HepG2 (cell line): ENCODE results near the gene SLC38A2. TPM values are rescaled to one million over a fixed set of nuclear protein-coding genes. Genes with fewer than 3 reads are reported as not detected.

Experiments used
- ATAC-seq: fragments of 200-7000 bp; cut with Tn5 transposase; 3 replicates; pipeline ENCODE4 v1.9.1; 2020; ENCODE audit warnings: mild to moderate bottlenecking, moderate library complexity
- BruUV-seq: library from RNA; stranded (reverse); fragments of 400-500 nt; replicated peaks from 2 replicates; lab custom pipeline; 2021; lab: Mats Ljungman, UMichigan
- CTCF ChIA-PET: fragments of 300-600 bp; formaldehyde crosslinking; extraction: SDS; loops from one replicate; lab custom pipeline; 2021; ENCODE audit warnings: low total read pairs, inconsistent platforms, low intra/inter-chr PET ratio; lab: Yijun Ruan, JAX
- POLR2A ChIA-PET: fragments of 350-600 bp; sonication (Branson Sonifier 250); formaldehyde crosslinking; loops from one replicate; lab custom pipeline; 2020; ENCODE audit warnings: antibody characterized with exemption, inconsistent platforms; lab: Yijun Ruan, JAX
- DNase-seq: peaks from one replicate; pipeline ENCODE4 v3.0.0-alpha.2; 2015; ENCODE audit warnings: low spot score
- FAIRE-seq: peaks from 3 replicates; lab custom pipeline; 2011; peaks lifted over from hg19 to GRCh38; lab: Jason Lieb, UNC
- H2AFZ ChIP-seq: one replicate; pipeline ENCODE4 v1.6.1; 2011; ENCODE audit warnings: low read length, inconsistent platforms
- H3K27ac ChIP-seq: fragments of 300-600 bp; 3 replicates; pipeline ENCODE4 v1.8.0; 2011; ENCODE audit warnings: mixed run types, mild to moderate bottlenecking, mixed read lengths, low read length, inconsistent platforms; ENCODE audit not compliant: insufficient read depth; ENCODE audit errors: extremely low read length
- H3K27me3 ChIP-seq, 2 experiments: fragments of 200-600 bp in 1 of 2; 2 replicates in 1 of 2; 3 replicates in 1 of 2; pipeline versions ENCODE4 v1.6.0 to v1.8.0; 2011; ENCODE audit warnings: low read length in 2 of 2, mild to moderate bottlenecking in 2 of 2, moderate library complexity in 2 of 2, inconsistent platforms in 1 of 2; ENCODE audit not compliant: insufficient read depth in 2 of 2, control insufficient read depth in 1 of 2
- H3K36me3 ChIP-seq, 2 experiments: fragments of 200-600 bp in 1 of 2; replicated peaks in 1 of 2; 2 replicates in 1 of 2; 3 replicates in 1 of 2; pipeline versions ENCODE4 v1.5.1 to v1.8.0; 2011; ENCODE audit warnings: low read length in 2 of 2, inconsistent platforms in 1 of 2; ENCODE audit not compliant: insufficient read depth in 2 of 2, control insufficient read depth in 1 of 2
- H3K4me1 ChIP-seq: 2 replicates; pipeline ENCODE4 v1.5.1; 2012; ENCODE audit warnings: low read length, inconsistent platforms; ENCODE audit not compliant: insufficient read depth
- H3K4me2 ChIP-seq: 2 replicates; pipeline ENCODE4 v1.6.0; 2011; ENCODE audit warnings: low read depth, low read length, inconsistent platforms
- H3K4me3 ChIP-seq, 3 experiments: fragments of 200-600 bp in 1 of 3; sonication (generic), shearing (Covaris generic) in 1 of 3; replicated peaks in 1 of 3; 2 replicates each; pipeline ENCODE4 v1.5.1; 2011 to 2016; ENCODE audit warnings: low read length in 3 of 3, inconsistent platforms in 2 of 3, low read depth in 2 of 3, mild to moderate bottlenecking in 2 of 3, control low read depth in 1 of 3, mixed read lengths in 1 of 3; ENCODE audit not compliant: insufficient read depth in 1 of 3
- H3K79me2 ChIP-seq: one replicate; pipeline ENCODE4 v1.6.1; 2011; ENCODE audit warnings: low read length, inconsistent platforms; ENCODE audit not compliant: insufficient read depth
- H3K9ac ChIP-seq: 2 replicates; pipeline ENCODE4 v1.6.0; 2011; ENCODE audit warnings: mild to moderate bottlenecking, low read depth, low read length, inconsistent platforms; ENCODE audit not compliant: insufficient read depth
- H3K9me3 ChIP-seq: 2 replicates; pipeline ENCODE4 v1.5.1; 2012; ENCODE audit warnings: mild to moderate bottlenecking, low read length
- H4K20me1 ChIP-seq: 2 replicates; pipeline ENCODE4 v1.6.0; 2011; ENCODE audit warnings: inconsistent platforms, mild to moderate bottlenecking, low read length, moderate library complexity; ENCODE audit not compliant: insufficient read depth
- ASH2L ChIP-seq: fragments of 300-600, 200-600 bp; sonication (generic); IDR thresholded peaks from 2 replicates; pipeline ENCODE4 v1.7.0; 2017; ENCODE audit warnings: low read depth, mild to moderate bottlenecking, moderate library complexity, mixed read lengths, low read length; ENCODE audit not compliant: insufficient read length
- HDAC6 ChIP-seq: fragments of 200-600 bp; sonication (generic); IDR thresholded peaks from 2 replicates; pipeline ENCODE4 v1.7.0; 2017; ENCODE audit warnings: mild to moderate bottlenecking, antibody characterized with exemption, low read length, low read depth
- HNRNPUL1 ChIP-seq: fragments of 200-400 bp; formaldehyde crosslinking; IDR thresholded peaks from 2 replicates; pipeline ENCODE4 v1.6.1; 2017; ENCODE audit warnings: low read depth, mild to moderate bottlenecking, low read length, moderate library complexity
- KMT2B ChIP-seq: IDR thresholded peaks from 2 replicates; pipeline ENCODE4 v1.6.1; 2016; ENCODE audit warnings: missing genetic modification reagents, missing compliant biosample characterization
- MLXIP ChIP-seq: sonication (generic); formaldehyde crosslinking; IDR thresholded peaks from 2 replicates; pipeline ENCODE4 v1.9.0; 2021; ENCODE audit warnings: missing genetic modification reagents, borderline replicate concordance
- MTF1 ChIP-seq: sonication (generic); formaldehyde crosslinking; IDR thresholded peaks from 2 replicates; pipeline ENCODE4 v1.5.0; 2020; ENCODE audit warnings: missing genetic modification reagents
- NCOA5 ChIP-seq: sonication (generic); formaldehyde crosslinking; IDR thresholded peaks from 2 replicates; pipeline ENCODE4 v1.4.0; 2020; ENCODE audit warnings: missing genetic modification reagents
- RBFOX2 ChIP-seq: fragments of 200-400 bp; formaldehyde crosslinking; IDR thresholded peaks from 2 replicates; pipeline ENCODE4 v1.6.1; 2017; ENCODE audit warnings: low read depth, mild to moderate bottlenecking, low read length
- SCMH1 ChIP-seq: sonication (generic); formaldehyde crosslinking; IDR thresholded peaks from 2 replicates; pipeline ENCODE4 v1.9.0; 2021; ENCODE audit warnings: missing genetic modification reagents, mild to moderate bottlenecking, borderline replicate concordance
- YEATS4 ChIP-seq: sonication (generic); formaldehyde crosslinking; IDR thresholded peaks from 2 replicates; pipeline ENCODE4 v1.4.0; 2020; ENCODE audit warnings: missing genetic modification reagents, borderline replicate concordance
- ZMAT5 ChIP-seq: sonication (generic); formaldehyde crosslinking; IDR thresholded peaks from 2 replicates; pipeline ENCODE4 v1.5.0; 2020; ENCODE audit warnings: mild to moderate bottlenecking, low read depth, missing genetic modification reagents, borderline replicate concordance
- ZNF124 ChIP-seq: sonication (generic); formaldehyde crosslinking; IDR thresholded peaks from 2 replicates; pipeline ENCODE4 v1.4.0; 2020; ENCODE audit warnings: missing genetic modification reagents
- ZNF367 ChIP-seq: sonication (generic); formaldehyde crosslinking; IDR thresholded peaks from 2 replicates; pipeline ENCODE4 v1.4.0; 2020; ENCODE audit warnings: missing genetic modification reagents, borderline replicate concordance
- ZNF563 ChIP-seq: sonication (generic); formaldehyde crosslinking; IDR thresholded peaks from 2 replicates; pipeline ENCODE4 v1.8.0; 2022; ENCODE audit warnings: mild to moderate bottlenecking, moderate library complexity, missing genetic modification reagents
- ZNF772 ChIP-seq: sonication (generic); formaldehyde crosslinking; IDR thresholded peaks from 2 replicates; pipeline ENCODE4 v1.5.0; 2020; ENCODE audit warnings: mild to moderate bottlenecking, missing genetic modification reagents
- in situ Hi-C: cut with HindIII; loops from 2 replicates; pipeline ENCODE4 v1.10.0; 2017; ENCODE audit warnings: low pct_unique_long_range_greater_than_20kb; ENCODE audit not compliant: extremely low pct_ligation_motif_present
- intact Hi-C: fragments of 100-400 bp; cut with micrococcal nuclease; formaldehyde crosslinking; loops from one replicate; pipeline ENCODE4 v1.10.0; 2022; ENCODE audit not compliant: unreplicated experiment
- polyA plus RNA-seq, 8 experiments: library from polyadenylated mRNA; depleted of rRNA in 3 of 8; stranded (reverse) in 7 of 8; unstranded in 1 of 8; fragments of >200 nt; fragmentation: Illumina TruSeq in 4 of 8; extraction: Trizol in 4 of 8; gene quantifications; 2 replicates each; pipeline versions ENCODE4 v1.2.1 to v1.2.3, GENCODE V29; 2011 to 2016; ENCODE audit warnings: low read depth in 4 of 8, missing spikeins in 1 of 8, mixed read lengths in 1 of 8; ENCODE audit not compliant: insufficient read depth in 1 of 8
- total RNA-seq, 5 experiments: library from RNA; depleted of rRNA; stranded (reverse); fragments of >200 nt; fragmentation: Illumina TruSeq; extraction: Trizol; gene quantifications; 2 replicates each; pipeline ENCODE4 v1.2.3, GENCODE V29; 2016; ENCODE audit warnings: low read depth in 1 of 5
- TF ChIP-seq, protein P1 (sequence below): sonication (generic); formaldehyde crosslinking; IDR thresholded peaks from 2 replicates; pipeline ENCODE4 v1.8.1; 2023; ENCODE audit warnings: missing genetic modification reagents, inconsistent platforms, borderline replicate concordance
- TF ChIP-seq, protein P2 (sequence below): IDR thresholded peaks from 2 replicates; pipeline ENCODE4 v1.6.1; 2012; ENCODE audit warnings: low read length, improper control_type of control experiment

Gene SLC38A2
- total and polyA plus RNA-seq, 2 of the 13 experiments (the other 11 are each of a cell fraction or from before 2014, with no cell fraction given), result 368 to 880 TPM

DNA sequence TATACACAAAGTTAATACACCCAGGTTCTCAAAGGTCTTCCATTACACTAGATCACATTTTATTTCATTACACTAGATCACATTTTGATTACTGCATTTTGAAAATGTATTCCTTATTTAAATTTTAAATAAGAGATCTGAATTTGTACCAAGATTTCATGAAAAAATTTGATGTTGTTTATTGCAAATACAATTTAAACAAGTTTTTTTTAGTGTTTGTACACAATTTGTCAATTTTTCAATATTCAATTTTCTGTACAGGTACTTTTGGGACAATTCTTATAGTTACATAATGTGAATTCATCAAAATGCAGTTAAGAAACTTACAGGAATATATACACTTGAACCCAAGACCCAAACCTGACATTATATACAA, 14.3 kb downstream of the SLC38A2 start:
- CTCF ChIA-PET, result no interaction called here
- Histone ChIP-seq H2AFZ (no peak overlapping the region), H3K36me3 (peaks cover 6 to 29% of the 10 kb centered on the region in 2 experiments), H3K4me1 (peaks cover 22% of the 10 kb centered on the region), H3K9me3 (no peaks in the 10 kb centered on the region), H3K9ac (no peak overlapping the region), H3K79me2 (no peaks in the 10 kb centered on the region), H3K4me2 (no peak overlapping the region), H3K4me3 (no peak overlapping the region), H4K20me1 (peaks cover 56% of the 10 kb centered on the region), H3K27ac (peak overlapping the region; percentile 10), H3K27me3 (no peaks in the 10 kb centered on the region)
- DNase-seq (no peak), ATAC-seq (no peak), FAIRE-seq (no peak)
- intact Hi-C loops (loop anchor here (5.0 kb wide), 1 partner anchor 319 kb away; no protein-coding TSS in a partner anchor), in situ Hi-C loops (no loop called here)
- POLR2A ChIA-PET, result interaction anchor here (0.9 to 4.5 kb wide), 6 partner anchors 9 to 440 kb away, joined by 3 to 23 read pairs (median 4); no protein-coding TSS in a partner anchor
- no TSS peak for BruUV-seq
- TF ChIP-seq ZNF563 (CRISPR knock-in tag) (no peak), MTF1 (CRISPR knock-in tag) (0 out of 2 replicates have a peak, but pooled peaks have one; percentile 16), YEATS4 (CRISPR knock-in tag) (no peak), HDAC6 (no peak), ZMAT5 (CRISPR knock-in tag) (no peak), ZNF124 (CRISPR knock-in tag) (no peak), MLXIP (CRISPR knock-in tag) (no peak), RBFOX2 (peak; percentile 4; the same call in 1 of the 2 replicates), HNRNPUL1 (peak; percentile 84), ZNF367 (CRISPR knock-in tag) (no peak), SCMH1 (CRISPR knock-in tag) (no peak), NCOA5 (CRISPR knock-in tag) (no peak), ASH2L (no peak), KMT2B (0 out of 2 replicates have a peak, but pooled peaks have one; percentile 0), ZNF772 (CRISPR knock-in tag) (no peak)
- TF ChIP-seq, protein P1, sequence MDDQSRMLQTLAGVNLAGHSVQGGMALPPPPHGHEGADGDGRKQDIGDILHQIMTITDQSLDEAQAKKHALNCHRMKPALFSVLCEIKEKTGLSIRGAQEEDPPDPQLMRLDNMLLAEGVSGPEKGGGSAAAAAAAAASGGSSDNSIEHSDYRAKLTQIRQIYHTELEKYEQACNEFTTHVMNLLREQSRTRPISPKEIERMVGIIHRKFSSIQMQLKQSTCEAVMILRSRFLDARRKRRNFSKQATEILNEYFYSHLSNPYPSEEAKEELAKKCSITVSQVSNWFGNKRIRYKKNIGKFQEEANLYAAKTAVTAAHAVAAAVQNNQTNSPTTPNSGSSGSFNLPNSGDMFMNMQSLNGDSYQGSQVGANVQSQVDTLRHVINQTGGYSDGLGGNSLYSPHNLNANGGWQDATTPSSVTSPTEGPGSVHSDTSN (CRISPR knock-in tag), result no peak
- TF ChIP-seq, protein P2, sequence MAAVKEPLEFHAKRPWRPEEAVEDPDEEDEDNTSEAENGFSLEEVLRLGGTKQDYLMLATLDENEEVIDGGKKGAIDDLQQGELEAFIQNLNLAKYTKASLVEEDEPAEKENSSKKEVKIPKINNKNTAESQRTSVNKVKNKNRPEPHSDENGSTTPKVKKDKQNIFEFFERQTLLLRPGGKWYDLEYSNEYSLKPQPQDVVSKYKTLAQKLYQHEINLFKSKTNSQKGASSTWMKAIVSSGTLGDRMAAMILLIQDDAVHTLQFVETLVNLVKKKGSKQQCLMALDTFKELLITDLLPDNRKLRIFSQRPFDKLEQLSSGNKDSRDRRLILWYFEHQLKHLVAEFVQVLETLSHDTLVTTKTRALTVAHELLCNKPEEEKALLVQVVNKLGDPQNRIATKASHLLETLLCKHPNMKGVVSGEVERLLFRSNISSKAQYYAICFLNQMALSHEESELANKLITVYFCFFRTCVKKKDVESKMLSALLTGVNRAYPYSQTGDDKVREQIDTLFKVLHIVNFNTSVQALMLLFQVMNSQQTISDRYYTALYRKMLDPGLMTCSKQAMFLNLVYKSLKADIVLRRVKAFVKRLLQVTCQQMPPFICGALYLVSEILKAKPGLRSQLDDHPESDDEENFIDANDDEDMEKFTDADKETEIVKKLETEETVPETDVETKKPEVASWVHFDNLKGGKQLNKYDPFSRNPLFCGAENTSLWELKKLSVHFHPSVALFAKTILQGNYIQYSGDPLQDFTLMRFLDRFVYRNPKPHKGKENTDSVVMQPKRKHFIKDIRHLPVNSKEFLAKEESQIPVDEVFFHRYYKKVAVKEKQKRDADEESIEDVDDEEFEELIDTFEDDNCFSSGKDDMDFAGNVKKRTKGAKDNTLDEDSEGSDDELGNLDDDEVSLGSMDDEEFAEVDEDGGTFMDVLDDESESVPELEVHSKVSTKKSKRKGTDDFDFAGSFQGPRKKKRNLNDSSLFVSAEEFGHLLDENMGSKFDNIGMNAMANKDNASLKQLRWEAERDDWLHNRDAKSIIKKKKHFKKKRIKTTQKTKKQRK, result no peak
